ENCODE data around the gene LCE2D.
"Not testable (repeated sequence)": the region's sequence is repeated elsewhere in the genome, so short reads cannot be mapped to it uniquely, and the experiment has no call there.

Gene LCE2D

DNA sequence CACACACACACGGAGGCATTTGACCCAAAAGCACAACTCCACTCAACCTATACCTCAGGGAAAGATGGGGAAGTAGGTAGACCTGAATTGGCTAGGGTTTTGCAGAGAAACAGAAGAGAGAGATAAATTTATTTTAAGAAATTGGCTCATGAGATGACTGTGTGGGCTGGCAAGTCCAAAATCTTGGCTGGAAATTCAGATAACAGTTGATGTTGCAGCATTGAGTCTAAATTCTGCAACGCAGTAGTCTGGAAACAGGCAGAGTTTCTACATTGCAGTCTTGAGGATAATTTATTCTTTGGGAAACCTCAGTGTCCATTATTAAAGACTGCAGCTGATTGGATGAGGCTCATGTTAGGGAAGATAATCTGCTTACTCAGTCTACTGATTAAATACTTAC, 18.4 kb downstream of the LCE2D start:
- TF ChIP-seq POLR2AphosphoS5 (IDR thresholded peaks at IDR 0.05; ENCODE audit: low read depth) (no peak), GABPA (IDR thresholded peaks at IDR 0.05; ENCODE audit: low read depth) (no peak), SPI1 (IDR thresholded peaks at IDR 0.05; ENCODE audit: borderline replicate concordance, low read depth) (no peak)
- TF ChIP-seq, protein P1, sequence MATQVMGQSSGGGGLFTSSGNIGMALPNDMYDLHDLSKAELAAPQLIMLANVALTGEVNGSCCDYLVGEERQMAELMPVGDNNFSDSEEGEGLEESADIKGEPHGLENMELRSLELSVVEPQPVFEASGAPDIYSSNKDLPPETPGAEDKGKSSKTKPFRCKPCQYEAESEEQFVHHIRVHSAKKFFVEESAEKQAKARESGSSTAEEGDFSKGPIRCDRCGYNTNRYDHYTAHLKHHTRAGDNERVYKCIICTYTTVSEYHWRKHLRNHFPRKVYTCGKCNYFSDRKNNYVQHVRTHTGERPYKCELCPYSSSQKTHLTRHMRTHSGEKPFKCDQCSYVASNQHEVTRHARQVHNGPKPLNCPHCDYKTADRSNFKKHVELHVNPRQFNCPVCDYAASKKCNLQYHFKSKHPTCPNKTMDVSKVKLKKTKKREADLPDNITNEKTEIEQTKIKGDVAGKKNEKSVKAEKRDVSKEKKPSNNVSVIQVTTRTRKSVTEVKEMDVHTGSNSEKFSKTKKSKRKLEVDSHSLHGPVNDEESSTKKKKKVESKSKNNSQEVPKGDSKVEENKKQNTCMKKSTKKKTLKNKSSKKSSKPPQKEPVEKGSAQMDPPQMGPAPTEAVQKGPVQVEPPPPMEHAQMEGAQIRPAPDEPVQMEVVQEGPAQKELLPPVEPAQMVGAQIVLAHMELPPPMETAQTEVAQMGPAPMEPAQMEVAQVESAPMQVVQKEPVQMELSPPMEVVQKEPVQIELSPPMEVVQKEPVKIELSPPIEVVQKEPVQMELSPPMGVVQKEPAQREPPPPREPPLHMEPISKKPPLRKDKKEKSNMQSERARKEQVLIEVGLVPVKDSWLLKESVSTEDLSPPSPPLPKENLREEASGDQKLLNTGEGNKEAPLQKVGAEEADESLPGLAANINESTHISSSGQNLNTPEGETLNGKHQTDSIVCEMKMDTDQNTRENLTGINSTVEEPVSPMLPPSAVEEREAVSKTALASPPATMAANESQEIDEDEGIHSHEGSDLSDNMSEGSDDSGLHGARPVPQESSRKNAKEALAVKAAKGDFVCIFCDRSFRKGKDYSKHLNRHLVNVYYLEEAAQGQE (IDR thresholded peaks at IDR 0.05; ENCODE audit: insufficient replicate concordance, low read depth): no peak
- TF ChIP-seq, protein P2, sequence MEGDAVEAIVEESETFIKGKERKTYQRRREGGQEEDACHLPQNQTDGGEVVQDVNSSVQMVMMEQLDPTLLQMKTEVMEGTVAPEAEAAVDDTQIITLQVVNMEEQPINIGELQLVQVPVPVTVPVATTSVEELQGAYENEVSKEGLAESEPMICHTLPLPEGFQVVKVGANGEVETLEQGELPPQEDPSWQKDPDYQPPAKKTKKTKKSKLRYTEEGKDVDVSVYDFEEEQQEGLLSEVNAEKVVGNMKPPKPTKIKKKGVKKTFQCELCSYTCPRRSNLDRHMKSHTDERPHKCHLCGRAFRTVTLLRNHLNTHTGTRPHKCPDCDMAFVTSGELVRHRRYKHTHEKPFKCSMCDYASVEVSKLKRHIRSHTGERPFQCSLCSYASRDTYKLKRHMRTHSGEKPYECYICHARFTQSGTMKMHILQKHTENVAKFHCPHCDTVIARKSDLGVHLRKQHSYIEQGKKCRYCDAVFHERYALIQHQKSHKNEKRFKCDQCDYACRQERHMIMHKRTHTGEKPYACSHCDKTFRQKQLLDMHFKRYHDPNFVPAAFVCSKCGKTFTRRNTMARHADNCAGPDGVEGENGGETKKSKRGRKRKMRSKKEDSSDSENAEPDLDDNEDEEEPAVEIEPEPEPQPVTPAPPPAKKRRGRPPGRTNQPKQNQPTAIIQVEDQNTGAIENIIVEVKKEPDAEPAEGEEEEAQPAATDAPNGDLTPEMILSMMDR (IDR thresholded peaks at IDR 0.05; ENCODE audit: insufficient read depth, low read length): no peak
- Histone ChIP-seq H3K4me3 (replicated peaks; ENCODE audit: insufficient read depth, low read length) (no peak overlapping the region), H3K27me3 (ENCODE audit: insufficient read depth, poor library complexity, severe bottlenecking) (peaks cover 4% of the 10 kb centered on the region), H3K27ac (replicated peaks) (no peak overlapping the region)
- DNase-seq (ENCODE audit: low read depth in 1 of 2, low spot score in 1 of 2): no peak

DNA sequence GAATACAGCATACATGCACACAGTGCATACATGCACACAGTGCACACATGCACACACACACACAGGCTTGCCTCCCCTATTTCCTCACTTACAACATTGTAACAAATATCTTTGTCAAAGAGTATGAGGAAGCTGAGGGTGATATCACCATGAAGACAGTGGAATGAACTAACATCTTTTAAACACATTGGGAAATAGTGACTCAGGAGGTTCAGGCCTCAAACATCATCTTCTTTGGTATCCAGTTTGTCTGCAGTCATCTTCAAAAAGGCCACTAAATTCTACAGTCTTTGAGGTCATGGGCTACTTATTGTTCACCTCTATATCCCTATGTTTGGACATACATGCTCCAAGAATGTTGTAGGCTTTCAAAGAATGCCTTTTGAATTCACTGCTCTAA, 20.7 kb downstream of the LCE2D start:
- DNase-seq (ENCODE audit: low read depth in 1 of 2, low spot score in 1 of 2): no peak
- Histone ChIP-seq H3K27me3 (ENCODE audit: insufficient read depth, poor library complexity, severe bottlenecking) (peaks cover 4% of the 10 kb centered on the region), H3K4me3 (replicated peaks; ENCODE audit: insufficient read depth, low read length) (no peak overlapping the region), H3K27ac (replicated peaks) (no peak overlapping the region)
- no peak for TF ChIP-seq POLR2AphosphoS5 (IDR thresholded peaks at IDR 0.05; ENCODE audit: low read depth)
- TF ChIP-seq, protein P2 (IDR thresholded peaks at IDR 0.05; ENCODE audit: insufficient read depth, low read length): no peak
- TF ChIP-seq SPI1 (IDR thresholded peaks at IDR 0.05; ENCODE audit: borderline replicate concordance, low read depth): no peak
- TF ChIP-seq GABPA (IDR thresholded peaks at IDR 0.05; ENCODE audit: low read depth): no peak
- TF ChIP-seq, protein P1 (IDR thresholded peaks at IDR 0.05; ENCODE audit: insufficient replicate concordance, low read depth): no peak

DNA sequence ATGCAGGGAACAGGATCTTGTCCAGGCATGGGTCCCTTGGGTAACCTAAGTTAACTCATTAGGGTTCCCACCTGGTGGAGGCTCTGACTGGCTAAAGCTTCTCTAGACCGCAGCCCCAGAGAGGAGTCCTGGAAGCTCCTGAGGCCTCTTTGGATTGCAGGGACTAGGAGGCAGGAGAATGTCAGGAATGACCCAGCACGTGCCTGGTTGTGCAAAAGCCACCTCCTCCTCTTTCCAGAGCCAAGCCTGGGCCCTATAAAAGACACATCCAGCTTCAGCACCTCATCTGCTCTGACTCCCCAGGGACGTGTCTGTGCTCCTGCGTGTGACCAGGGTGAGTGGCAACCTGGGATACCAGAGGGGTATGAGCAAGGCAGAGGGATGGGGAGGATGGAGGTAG, 22.6 kb downstream of the LCE2D start, which contains the start of gene LCE2B:
LCE2B (plus strand) TSS at position 301 of the 400 bp plus-strand sequence. CDS start 721 bp downstream, outside the sequence.
- H3K27ac ChIP-seq (replicated peaks); H3K27me3 ChIP-seq (ENCODE audit: insufficient read depth, poor library complexity, severe bottlenecking); H3K4me3 ChIP-seq (replicated peaks; ENCODE audit: insufficient read depth, low read length); DNase-seq (ENCODE audit: low read depth in 1 of 2, low spot score in 1 of 2): not testable (repeated sequence)

DNA sequence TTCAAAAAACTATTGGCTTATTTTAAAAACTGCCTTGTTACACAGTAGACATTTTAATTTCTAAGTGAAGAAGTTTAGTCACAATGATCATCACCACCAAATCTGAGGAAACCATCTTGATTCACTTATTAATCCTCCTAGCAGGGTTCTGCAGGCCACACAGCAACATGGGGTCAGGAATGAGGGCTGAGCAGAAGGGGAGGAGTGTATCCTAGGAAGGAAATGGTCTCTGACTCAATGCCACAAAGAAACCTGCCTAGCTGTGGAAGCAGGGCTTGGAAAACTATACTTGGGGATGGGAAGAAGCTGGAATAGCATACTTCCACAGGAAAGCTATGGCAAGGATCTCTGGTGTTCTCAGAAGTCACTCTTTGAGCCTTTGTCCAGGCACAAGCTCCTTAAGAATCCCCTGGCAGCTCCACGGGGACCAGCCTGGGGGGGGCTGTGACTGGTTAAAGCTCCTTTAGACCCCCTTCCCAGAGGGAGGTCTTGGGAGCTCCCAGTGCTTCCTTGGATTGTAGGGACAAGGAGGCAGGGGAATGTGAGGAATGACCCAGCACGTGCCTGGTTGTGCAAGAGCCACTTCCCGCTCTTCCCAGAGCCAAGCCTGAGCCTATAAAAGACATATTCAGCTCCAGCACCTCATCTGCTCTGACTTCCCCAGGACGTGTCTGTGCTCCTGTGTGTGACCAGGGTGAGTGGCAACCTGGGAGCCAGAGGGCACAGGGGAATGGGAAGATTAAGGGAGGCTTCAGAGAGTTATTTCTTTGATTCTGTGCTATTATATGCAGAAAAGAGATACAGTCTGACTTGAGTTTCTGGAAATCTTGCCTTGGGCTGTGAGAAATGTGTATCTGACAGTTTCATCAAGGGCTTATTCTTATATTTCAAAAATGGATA, 34.8 kb downstream of the LCE2D start, which contains the start of gene LCE2A:
LCE2A (plus strand) TSS at position 645 of the 900 bp plus-strand sequence. CDS start 557 bp downstream, outside the sequence.
- TF ChIP-seq POLR2AphosphoS5 (IDR thresholded peaks at IDR 0.05; ENCODE audit: low read depth) (no peak), GABPA (IDR thresholded peaks at IDR 0.05; ENCODE audit: low read depth) (no peak), SPI1 (IDR thresholded peaks at IDR 0.05; ENCODE audit: borderline replicate concordance, low read depth) (no peak)
- TF ChIP-seq, protein P1 (IDR thresholded peaks at IDR 0.05; ENCODE audit: insufficient replicate concordance, low read depth): no peak
- TF ChIP-seq, protein P2 (IDR thresholded peaks at IDR 0.05; ENCODE audit: insufficient read depth, low read length): no peak
- DNase-seq (ENCODE audit: low read depth in 1 of 2, low spot score in 1 of 2): no peak
- Histone ChIP-seq H3K27me3 (ENCODE audit: insufficient read depth, poor library complexity, severe bottlenecking) (peaks cover 2% of the 10 kb centered on the region), H3K27ac (replicated peaks) (no peak within 1 kb of the TSS), H3K4me3 (replicated peaks; ENCODE audit: insufficient read depth, low read length) (no peak within 1 kb of the TSS)
